SK-N-SH (cell line): ENCODE results near the gene OR2AT4.

Experiments
- CHD2 ChIP-seq: fragments of 150-350 bp; IDR thresholded peaks from 2 replicates; pipeline ENCODE4 v1.6.1; 2018; ENCODE audit warnings: low read length; ENCODE audit not compliant: partially characterized antibody
- FOXJ3 ChIP-seq: sonication (generic); formaldehyde crosslinking; IDR thresholded peaks from 2 replicates; pipeline ENCODE4 v1.5.1; 2020; ENCODE audit warnings: mild to moderate bottlenecking, missing genetic modification reagents
- MEF2A ChIP-seq: IDR thresholded peaks from 2 replicates; pipeline ENCODE4 v1.4.0; 2012; ENCODE audit warnings: low read depth, borderline replicate concordance
- MXI1 ChIP-seq: IDR thresholded peaks from 2 replicates; pipeline ENCODE4 v1.6.1; 2012; ENCODE audit warnings: mild to moderate bottlenecking, low read depth, low read length, improper control_type of control experiment
- NRF1 ChIP-seq: IDR thresholded peaks from 2 replicates; pipeline ENCODE4 v1.6.1; 2012; ENCODE audit warnings: low read depth, mild to moderate bottlenecking, low read length
- POLR2AphosphoS5 ChIP-seq: IDR thresholded peaks from 2 replicates; pipeline ENCODE4 v1.6.1; 2012; ENCODE audit warnings: low read depth, low read length
- RCOR1 ChIP-seq: fragments of 150-350 bp; IDR thresholded peaks from 2 replicates; pipeline ENCODE4 v1.6.1; 2017; ENCODE audit warnings: antibody characterized with exemption, low read length
- SMC3 ChIP-seq: IDR thresholded peaks from 2 replicates; pipeline ENCODE4 v1.6.1; 2012; ENCODE audit warnings: low read depth, low read length, improper control_type of control experiment
- TAF1 ChIP-seq: IDR thresholded peaks from 2 replicates; pipeline ENCODE4 v1.6.1; 2012; ENCODE audit warnings: low read depth, mild to moderate bottlenecking, low read length, moderate library complexity, borderline replicate concordance
- TF ChIP-seq, protein P1 (sequence below): fragments of 200-600 bp; sonication (generic); IDR thresholded peaks from 2 replicates; pipeline ENCODE4 v1.6.1; 2017; ENCODE audit warnings: antibody characterized with exemption, mild to moderate bottlenecking, moderate library complexity
- TF ChIP-seq, protein P2 (sequence below): IDR thresholded peaks from 2 replicates; pipeline ENCODE4; 2012
- TF ChIP-seq, protein P3 (sequence below): IDR thresholded peaks from 2 replicates; pipeline ENCODE4 v1.4.0; 2012; ENCODE audit warnings: low read depth
- TF ChIP-seq, protein P4 (sequence below): IDR thresholded peaks from 2 replicates; pipeline ENCODE4 v1.6.1; 2012; ENCODE audit warnings: mild to moderate bottlenecking, low read depth, low read length, moderate library complexity

DNA sequence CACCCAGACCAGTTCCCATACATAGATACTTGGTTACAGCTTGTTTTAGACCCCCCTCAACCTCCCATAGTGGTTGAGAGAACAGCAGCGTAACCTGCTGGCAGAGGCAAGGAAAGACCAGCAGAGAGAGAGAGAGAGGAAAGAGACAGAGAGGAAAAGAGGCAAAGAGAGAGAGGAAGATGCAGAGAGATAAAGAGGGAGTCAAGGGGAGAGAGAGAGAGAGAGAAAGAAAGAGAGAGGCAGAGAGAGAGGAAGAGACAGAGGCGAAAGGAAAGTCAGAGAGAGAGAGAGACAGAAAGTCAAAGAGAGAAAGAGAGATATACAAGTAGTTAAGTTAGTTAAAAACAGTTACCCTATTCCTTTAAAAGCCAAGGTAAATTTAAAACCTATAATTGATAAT lies 55.4 kb downstream of the OR2AT4 start:
- TF ChIP-seq, protein P1, sequence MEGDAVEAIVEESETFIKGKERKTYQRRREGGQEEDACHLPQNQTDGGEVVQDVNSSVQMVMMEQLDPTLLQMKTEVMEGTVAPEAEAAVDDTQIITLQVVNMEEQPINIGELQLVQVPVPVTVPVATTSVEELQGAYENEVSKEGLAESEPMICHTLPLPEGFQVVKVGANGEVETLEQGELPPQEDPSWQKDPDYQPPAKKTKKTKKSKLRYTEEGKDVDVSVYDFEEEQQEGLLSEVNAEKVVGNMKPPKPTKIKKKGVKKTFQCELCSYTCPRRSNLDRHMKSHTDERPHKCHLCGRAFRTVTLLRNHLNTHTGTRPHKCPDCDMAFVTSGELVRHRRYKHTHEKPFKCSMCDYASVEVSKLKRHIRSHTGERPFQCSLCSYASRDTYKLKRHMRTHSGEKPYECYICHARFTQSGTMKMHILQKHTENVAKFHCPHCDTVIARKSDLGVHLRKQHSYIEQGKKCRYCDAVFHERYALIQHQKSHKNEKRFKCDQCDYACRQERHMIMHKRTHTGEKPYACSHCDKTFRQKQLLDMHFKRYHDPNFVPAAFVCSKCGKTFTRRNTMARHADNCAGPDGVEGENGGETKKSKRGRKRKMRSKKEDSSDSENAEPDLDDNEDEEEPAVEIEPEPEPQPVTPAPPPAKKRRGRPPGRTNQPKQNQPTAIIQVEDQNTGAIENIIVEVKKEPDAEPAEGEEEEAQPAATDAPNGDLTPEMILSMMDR: no peak
- TF ChIP-seq, protein P2, sequence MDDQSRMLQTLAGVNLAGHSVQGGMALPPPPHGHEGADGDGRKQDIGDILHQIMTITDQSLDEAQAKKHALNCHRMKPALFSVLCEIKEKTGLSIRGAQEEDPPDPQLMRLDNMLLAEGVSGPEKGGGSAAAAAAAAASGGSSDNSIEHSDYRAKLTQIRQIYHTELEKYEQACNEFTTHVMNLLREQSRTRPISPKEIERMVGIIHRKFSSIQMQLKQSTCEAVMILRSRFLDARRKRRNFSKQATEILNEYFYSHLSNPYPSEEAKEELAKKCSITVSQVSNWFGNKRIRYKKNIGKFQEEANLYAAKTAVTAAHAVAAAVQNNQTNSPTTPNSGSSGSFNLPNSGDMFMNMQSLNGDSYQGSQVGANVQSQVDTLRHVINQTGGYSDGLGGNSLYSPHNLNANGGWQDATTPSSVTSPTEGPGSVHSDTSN: no peak
- TF ChIP-seq POLR2AphosphoS5: no peak
- no peak for TF ChIP-seq SMC3
- TF ChIP-seq RCOR1: no peak
- TF ChIP-seq TAF1: no peak
- TF ChIP-seq CHD2: no peak
- no peak for TF ChIP-seq MEF2A
- TF ChIP-seq, protein P3, sequence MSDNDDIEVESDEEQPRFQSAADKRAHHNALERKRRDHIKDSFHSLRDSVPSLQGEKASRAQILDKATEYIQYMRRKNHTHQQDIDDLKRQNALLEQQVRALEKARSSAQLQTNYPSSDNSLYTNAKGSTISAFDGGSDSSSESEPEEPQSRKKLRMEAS: no peak
- TF ChIP-seq, protein P4, sequence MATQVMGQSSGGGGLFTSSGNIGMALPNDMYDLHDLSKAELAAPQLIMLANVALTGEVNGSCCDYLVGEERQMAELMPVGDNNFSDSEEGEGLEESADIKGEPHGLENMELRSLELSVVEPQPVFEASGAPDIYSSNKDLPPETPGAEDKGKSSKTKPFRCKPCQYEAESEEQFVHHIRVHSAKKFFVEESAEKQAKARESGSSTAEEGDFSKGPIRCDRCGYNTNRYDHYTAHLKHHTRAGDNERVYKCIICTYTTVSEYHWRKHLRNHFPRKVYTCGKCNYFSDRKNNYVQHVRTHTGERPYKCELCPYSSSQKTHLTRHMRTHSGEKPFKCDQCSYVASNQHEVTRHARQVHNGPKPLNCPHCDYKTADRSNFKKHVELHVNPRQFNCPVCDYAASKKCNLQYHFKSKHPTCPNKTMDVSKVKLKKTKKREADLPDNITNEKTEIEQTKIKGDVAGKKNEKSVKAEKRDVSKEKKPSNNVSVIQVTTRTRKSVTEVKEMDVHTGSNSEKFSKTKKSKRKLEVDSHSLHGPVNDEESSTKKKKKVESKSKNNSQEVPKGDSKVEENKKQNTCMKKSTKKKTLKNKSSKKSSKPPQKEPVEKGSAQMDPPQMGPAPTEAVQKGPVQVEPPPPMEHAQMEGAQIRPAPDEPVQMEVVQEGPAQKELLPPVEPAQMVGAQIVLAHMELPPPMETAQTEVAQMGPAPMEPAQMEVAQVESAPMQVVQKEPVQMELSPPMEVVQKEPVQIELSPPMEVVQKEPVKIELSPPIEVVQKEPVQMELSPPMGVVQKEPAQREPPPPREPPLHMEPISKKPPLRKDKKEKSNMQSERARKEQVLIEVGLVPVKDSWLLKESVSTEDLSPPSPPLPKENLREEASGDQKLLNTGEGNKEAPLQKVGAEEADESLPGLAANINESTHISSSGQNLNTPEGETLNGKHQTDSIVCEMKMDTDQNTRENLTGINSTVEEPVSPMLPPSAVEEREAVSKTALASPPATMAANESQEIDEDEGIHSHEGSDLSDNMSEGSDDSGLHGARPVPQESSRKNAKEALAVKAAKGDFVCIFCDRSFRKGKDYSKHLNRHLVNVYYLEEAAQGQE: no peak
- no peak for TF ChIP-seq FOXJ3
- TF ChIP-seq NRF1: no peak
- TF ChIP-seq MXI1: no peak
